SU-DHL-6 (cell line): ENCODE measurements around the gene SMLR1.
"Not testable (repeated sequence)": the region's sequence is repeated elsewhere in the genome, so short reads cannot be mapped to it uniquely, and the experiment has no call there.

Experiments used
- H2AFZ ChIP-seq: fragments of 200-600 bp; sonication (generic); 2 replicates; pipeline ENCODE4 v1.6.1; 2014; ENCODE audit warnings: low read depth, mild to moderate bottlenecking, moderate library complexity, mixed read lengths, antibody characterized with exemption, low read length; ENCODE audit not compliant: severe bottlenecking
- H3F3A ChIP-seq: fragments of 200-600 bp; shearing (Covaris generic); 2 replicates; pipeline ENCODE4 v1.6.0; 2016; ENCODE audit warnings: antibody characterized with exemption, mild to moderate bottlenecking; ENCODE audit not compliant: insufficient read depth
- H3K27ac ChIP-seq: fragments of 200-600 bp; sonication (generic); 2 replicates; pipeline ENCODE4 v1.5.1; 2016; ENCODE audit warnings: low read depth, mild to moderate bottlenecking, low read length, moderate library complexity, mixed read lengths
- H3K27me3 ChIP-seq: fragments of 200-600 bp; sonication (generic), shearing (Covaris generic); 2 replicates; pipeline ENCODE4 v1.6.0; 2014; ENCODE audit warnings: mild to moderate bottlenecking, low read length
- H3K36me3 ChIP-seq: fragments of 200-600 bp; sonication (generic); 2 replicates; pipeline ENCODE4 v1.6.1; 2014; ENCODE audit warnings: mild to moderate bottlenecking, low read length, mixed read lengths
- H3K4me2 ChIP-seq: fragments of 300-600, 200-600 bp; shearing (Covaris generic), sonication (generic); 2 replicates; pipeline ENCODE4 v1.6.0; 2014; ENCODE audit warnings: low read length, low read depth, mild to moderate bottlenecking; ENCODE audit not compliant: poor library complexity, severe bottlenecking
- H3K4me3 ChIP-seq: fragments of 200-600 bp; sonication (generic); 2 replicates; pipeline ENCODE4 v1.5.1; 2014; ENCODE audit warnings: antibody characterized with exemption, low read length, mild to moderate bottlenecking, mixed read lengths; ENCODE audit not compliant: insufficient read depth, poor library complexity, severe bottlenecking
- H3K79me2 ChIP-seq: fragments of 200-600 bp; sonication (generic); 2 replicates; pipeline ENCODE4 v1.6.1; 2014; ENCODE audit warnings: mild to moderate bottlenecking, low read length, moderate library complexity; ENCODE audit not compliant: insufficient read depth
- H3K9ac ChIP-seq: fragments of 200-600 bp; sonication (generic); 2 replicates; pipeline ENCODE4 v1.7.0; 2014; ENCODE audit warnings: mild to moderate bottlenecking, low read length
- H3K9me2 ChIP-seq: fragments of 200-600 bp; sonication (generic); replicated peaks from 2 replicates; pipeline ENCODE4 v1.6.1; 2014; ENCODE audit warnings: low read length; ENCODE audit not compliant: insufficient read depth
- H3K9me3 ChIP-seq: fragments of 200-600 bp; sonication (generic); 2 replicates; pipeline ENCODE4 v1.6.1; 2014; ENCODE audit warnings: low read length, mixed read lengths; ENCODE audit not compliant: insufficient read depth
- H4K20me1 ChIP-seq: fragments of 200-600 bp; sonication (generic); 2 replicates; pipeline ENCODE4 v1.6.1; 2014; ENCODE audit warnings: low read depth, mild to moderate bottlenecking, antibody characterized with exemption, low read length, moderate library complexity, mixed read lengths
- CTCF ChIP-seq: fragments of 200-600 bp; sonication (generic); IDR thresholded peaks from one replicate; pipeline ENCODE4 v1.5.1; 2017; ENCODE audit warnings: antibody characterized with exemption, mild to moderate bottlenecking, low read length, moderate library complexity; ENCODE audit not compliant: insufficient read depth, poor library complexity, severe bottlenecking
- EZH2phosphoT487 ChIP-seq: fragments of 200-600 bp; sonication (generic), shearing (Covaris generic); conservative IDR thresholded peaks from 2 replicates; pipeline ENCODE4 v1.6.1; 2018; ENCODE audit warnings: mild to moderate bottlenecking, antibody characterized with exemption, low read length, moderate library complexity, mixed read lengths

The SMLR1 gene

GRCh38 chr6:130794738-130795137 is 32.5 kb upstream of the SMLR1 start:
- Histone ChIP-seq H3K36me3 (no peaks in the 10 kb centered on the region), H3K9ac (no peak overlapping the region), H3K27ac (no peak overlapping the region), H2AFZ (no peak overlapping the region), H4K20me1 (no peaks in the 10 kb centered on the region), H3K4me2 (no peak overlapping the region), H3K79me2 (no peaks in the 10 kb centered on the region), H3K9me2 (no peaks in the 10 kb centered on the region; the same call in 1 of the 2 replicates), H3K4me3 (no peak overlapping the region), H3F3A (no peaks in the 10 kb centered on the region), H3K9me3 (no peaks in the 10 kb centered on the region), H3K27me3 (no peaks in the 10 kb centered on the region)
- TF ChIP-seq EZH2phosphoT487 (no peak), CTCF (no peak)

GRCh38 chr6:130796313-130796905 is 30.8 kb upstream of the SMLR1 start:
- Histone ChIP-seq H3K9me2 (no peaks in the 10 kb centered on the region; the same call in 1 of the 2 replicates), H3K4me3 (no peak overlapping the region), H3K27me3 (no peaks in the 10 kb centered on the region), H3F3A (no peaks in the 10 kb centered on the region), H3K9ac (no peak overlapping the region), H3K4me2 (no peak overlapping the region), H3K27ac (no peak overlapping the region), H3K36me3 (no peaks in the 10 kb centered on the region), H3K9me3 (0 out of 2 replicates have a peak, but pooled peaks cover 3% of the 10 kb centered on the region), H4K20me1 (no peaks in the 10 kb centered on the region), H3K79me2 (no peaks in the 10 kb centered on the region), H2AFZ (no peak overlapping the region)
- TF ChIP-seq CTCF (no peak), EZH2phosphoT487 (no peak)

GRCh38 chr6:130797061-130797460 is 30.1 kb upstream of the SMLR1 start:
- no peak overlapping the region for H3K27ac ChIP-seq
- no peaks in the 10 kb centered on the region for H4K20me1 ChIP-seq
- H3K27me3 ChIP-seq: no peaks in the 10 kb centered on the region
- no peaks in the 10 kb centered on the region for H3K36me3 ChIP-seq
- H3K9me3 ChIP-seq: 0 out of 2 replicates have a peak, but pooled peaks cover 3% of the 10 kb centered on the region
- no peaks in the 10 kb centered on the region; the same call in 1 of the 2 replicates for H3K9me2 ChIP-seq
- no peak overlapping the region for H3K4me2 ChIP-seq
- H2AFZ ChIP-seq: no peak overlapping the region
- H3K79me2 ChIP-seq: no peaks in the 10 kb centered on the region
- no peak overlapping the region for H3K4me3 ChIP-seq
- no peaks in the 10 kb centered on the region for H3F3A ChIP-seq
- no peak overlapping the region for H3K9ac ChIP-seq
- no peak for TF ChIP-seq EZH2phosphoT487
- TF ChIP-seq CTCF: no peak

GRCh38 chr6:130801368-130801767 is 25.8 kb upstream of the SMLR1 start:
- not testable (repeated sequence) for H3K4me2 ChIP-seq, H3K4me3 ChIP-seq, H3K9ac ChIP-seq, H2AFZ ChIP-seq, H4K20me1 ChIP-seq, H3F3A ChIP-seq, H3K27ac ChIP-seq, H3K9me2 ChIP-seq, H3K9me3 ChIP-seq, H3K79me2 ChIP-seq, H3K36me3 ChIP-seq, H3K27me3 ChIP-seq
